H1 (cell line): Measurements from ENCODE around the gene ABI1.

Experiments used
- ATF3 ChIP-seq: IDR thresholded peaks from 2 replicates; pipeline ENCODE4 v1.6.1; 2011; ENCODE audit warnings: low read depth, mild to moderate bottlenecking, low read length; ENCODE audit not compliant: insufficient read depth
- BACH1 ChIP-seq: IDR thresholded peaks from 2 replicates; pipeline ENCODE4 v1.6.1; 2012; ENCODE audit warnings: low read length, improper control_type of control experiment
- CBX5 ChIP-seq: fragments of 300-800, 300-1000 bp; sonication (generic); IDR thresholded peaks from 2 replicates; pipeline ENCODE4 v1.7.1; 2016; ENCODE audit warnings: antibody characterized with exemption, low read length, low read depth
- CHD1 ChIP-seq: IDR thresholded peaks from 2 replicates; pipeline ENCODE4 v1.6.1; 2012; ENCODE audit warnings: low read depth, low read length, improper control_type of control experiment
- NRF1 ChIP-seq: IDR thresholded peaks from 2 replicates; pipeline ENCODE4 v1.6.1; 2011; ENCODE audit warnings: mild to moderate bottlenecking, low read depth, low read length, improper control_type of control experiment
- RFX5 ChIP-seq: IDR thresholded peaks from 2 replicates; pipeline ENCODE4 v1.6.1; 2011; ENCODE audit warnings: low read depth, low read length, improper control_type of control experiment, borderline replicate concordance
- SIRT6 ChIP-seq: IDR thresholded peaks from one replicate; pipeline ENCODE4 v1.7.1; 2012; ENCODE audit warnings: low read length, inconsistent platforms
- TF ChIP-seq, protein P1 (sequence below), 3 experiments: IDR thresholded peaks; 1 replicate in 2 of 3; 2 replicates in 1 of 3; pipeline versions ENCODE4 v1.5.1 to v1.6.1; 2011; ENCODE audit warnings: low read length in 3 of 3, mild to moderate bottlenecking in 3 of 3, inconsistent platforms in 2 of 3, low read depth in 1 of 3, moderate library complexity in 1 of 3; ENCODE audit not compliant: insufficient read depth in 1 of 3; ENCODE audit errors: control extremely low read depth in 1 of 3

DNA sequence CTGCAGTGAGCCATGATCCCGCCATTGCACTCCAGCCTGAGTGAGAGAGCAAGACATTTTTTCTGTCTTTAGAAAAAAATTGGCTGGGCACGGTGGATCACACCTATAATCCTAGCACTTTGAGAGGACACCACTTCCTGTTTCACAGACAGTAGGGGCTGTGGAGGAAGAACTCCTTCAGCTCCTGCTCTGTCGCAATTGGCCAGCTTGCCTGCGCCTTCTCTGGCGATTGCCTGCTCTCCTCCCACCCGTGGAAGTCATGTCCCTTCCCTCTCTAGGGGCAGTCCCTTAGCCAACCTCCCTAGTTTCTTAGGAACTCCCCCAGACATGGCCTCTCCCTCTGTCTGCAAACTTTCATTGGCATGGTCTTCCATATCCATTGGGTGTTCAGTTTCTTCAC lies 154.6 kb downstream of the ABI1 start:
- TF ChIP-seq BACH1 (no peak), NRF1 (no peak), ATF3 (no peak), RFX5 (no peak), CBX5 (no peak), SIRT6 (no peak), CHD1 (no peak)
- TF ChIP-seq, protein P1, sequence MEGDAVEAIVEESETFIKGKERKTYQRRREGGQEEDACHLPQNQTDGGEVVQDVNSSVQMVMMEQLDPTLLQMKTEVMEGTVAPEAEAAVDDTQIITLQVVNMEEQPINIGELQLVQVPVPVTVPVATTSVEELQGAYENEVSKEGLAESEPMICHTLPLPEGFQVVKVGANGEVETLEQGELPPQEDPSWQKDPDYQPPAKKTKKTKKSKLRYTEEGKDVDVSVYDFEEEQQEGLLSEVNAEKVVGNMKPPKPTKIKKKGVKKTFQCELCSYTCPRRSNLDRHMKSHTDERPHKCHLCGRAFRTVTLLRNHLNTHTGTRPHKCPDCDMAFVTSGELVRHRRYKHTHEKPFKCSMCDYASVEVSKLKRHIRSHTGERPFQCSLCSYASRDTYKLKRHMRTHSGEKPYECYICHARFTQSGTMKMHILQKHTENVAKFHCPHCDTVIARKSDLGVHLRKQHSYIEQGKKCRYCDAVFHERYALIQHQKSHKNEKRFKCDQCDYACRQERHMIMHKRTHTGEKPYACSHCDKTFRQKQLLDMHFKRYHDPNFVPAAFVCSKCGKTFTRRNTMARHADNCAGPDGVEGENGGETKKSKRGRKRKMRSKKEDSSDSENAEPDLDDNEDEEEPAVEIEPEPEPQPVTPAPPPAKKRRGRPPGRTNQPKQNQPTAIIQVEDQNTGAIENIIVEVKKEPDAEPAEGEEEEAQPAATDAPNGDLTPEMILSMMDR (IDR thresholded peaks at IDR 0.05; ENCODE audit: control extremely low read depth in 1 of 3, insufficient read depth in 1 of 3, low read depth in 1 of 3, low read length in 3 of 3): no peak
